ENCODE data around the gene LGR4. TPM values are rescaled to one million over a fixed set of nuclear protein-coding genes. Genes with fewer than 3 reads are reported as not detected.

The LGR4 gene
- total RNA-seq, 4 donors from 2014 or later: 28.7 to 165 (median 120) TPM

DNA sequence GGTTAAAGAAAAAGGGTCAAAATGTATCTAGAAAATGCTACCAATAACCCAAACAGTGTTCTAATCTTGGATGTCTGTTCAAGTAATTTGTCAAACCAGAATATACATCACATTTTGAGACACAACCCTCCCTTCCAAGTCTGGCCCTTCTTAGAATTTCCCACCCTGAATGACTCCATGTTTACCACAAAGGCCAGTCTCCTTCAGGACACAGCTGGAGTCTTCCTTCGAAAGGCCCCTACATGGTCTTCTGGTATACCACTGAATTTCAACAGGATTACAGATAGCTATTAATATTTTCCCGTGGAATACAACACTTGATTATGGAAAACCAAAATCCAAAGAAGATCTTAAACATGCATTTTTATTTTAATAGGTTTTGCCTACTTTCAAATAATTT lies 119.8 kb downstream of the LGR4 start:
- Histone ChIP-seq H3K4me3 (no peak overlapping the region), H3K36me3 (no peaks in the 10 kb centered on the region), H3K27me3 (no peaks in the 10 kb centered on the region), H3K27ac (no peak overlapping the region), H3K4me1 (peaks cover 4 to 40% (median 18%) of the 10 kb centered on the region in 4 donors), H3K9me3 (no peaks in the 10 kb centered on the region)
- WGBS, 2 donors (ENCODE audit: low coverage in 1 of 2): 70 to 95% methylated on average over 1 to 2 of the region's 2 CpGs
- intact Hi-C loops (cut with DNase I; ENCODE audit: low total_unique reads): no loop called here
- TF ChIP-seq EP300 (IDR thresholded peaks at IDR 0.05; ENCODE audit: low read depth) (no peak), POLR2AphosphoS5 (IDR thresholded peaks at IDR 0.05) (no peak), POLR2A (IDR thresholded peaks at IDR 0.05) (no peak)
- TF ChIP-seq, protein P1, sequence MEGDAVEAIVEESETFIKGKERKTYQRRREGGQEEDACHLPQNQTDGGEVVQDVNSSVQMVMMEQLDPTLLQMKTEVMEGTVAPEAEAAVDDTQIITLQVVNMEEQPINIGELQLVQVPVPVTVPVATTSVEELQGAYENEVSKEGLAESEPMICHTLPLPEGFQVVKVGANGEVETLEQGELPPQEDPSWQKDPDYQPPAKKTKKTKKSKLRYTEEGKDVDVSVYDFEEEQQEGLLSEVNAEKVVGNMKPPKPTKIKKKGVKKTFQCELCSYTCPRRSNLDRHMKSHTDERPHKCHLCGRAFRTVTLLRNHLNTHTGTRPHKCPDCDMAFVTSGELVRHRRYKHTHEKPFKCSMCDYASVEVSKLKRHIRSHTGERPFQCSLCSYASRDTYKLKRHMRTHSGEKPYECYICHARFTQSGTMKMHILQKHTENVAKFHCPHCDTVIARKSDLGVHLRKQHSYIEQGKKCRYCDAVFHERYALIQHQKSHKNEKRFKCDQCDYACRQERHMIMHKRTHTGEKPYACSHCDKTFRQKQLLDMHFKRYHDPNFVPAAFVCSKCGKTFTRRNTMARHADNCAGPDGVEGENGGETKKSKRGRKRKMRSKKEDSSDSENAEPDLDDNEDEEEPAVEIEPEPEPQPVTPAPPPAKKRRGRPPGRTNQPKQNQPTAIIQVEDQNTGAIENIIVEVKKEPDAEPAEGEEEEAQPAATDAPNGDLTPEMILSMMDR (IDR thresholded peaks at IDR 0.05): no peak
- in situ Hi-C loops (cut with MboI; ENCODE audit: low pct_ligation_motif_present in 1 of 4, low pct_unique_long_range_greater_than_20kb in 1 of 4, low sequenced_read_pairs in 3 of 4): loop anchor here in 1 of 4 donors (25.0 kb wide), 1 partner anchor 110 kb away; the partner anchor contains the start of gene LGR4
- no peak for DNase-seq

DNA sequence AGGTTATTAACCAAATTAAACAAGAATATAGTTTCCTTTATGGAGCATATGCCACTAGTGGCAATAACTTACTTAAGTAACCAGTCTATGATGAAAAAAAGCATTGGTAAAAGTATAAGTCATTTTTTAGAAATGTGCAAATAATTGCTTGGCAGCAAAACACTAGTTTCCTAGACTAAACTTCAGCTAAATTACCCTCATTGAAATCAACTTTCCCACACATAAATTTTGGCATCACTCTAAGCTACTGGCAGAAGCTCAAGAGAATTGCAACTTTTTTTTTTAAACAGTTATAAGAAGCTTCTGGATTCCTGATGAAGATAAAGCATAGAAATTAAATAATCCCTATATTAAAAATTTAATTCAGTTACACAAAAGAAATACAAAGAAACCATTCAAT lies 122.1 kb downstream of the LGR4 start:
- Histone ChIP-seq H3K36me3 (no peaks in the 10 kb centered on the region), H3K4me3 (no peak overlapping the region), H3K27me3 (no peaks in the 10 kb centered on the region), H3K27ac (no peak overlapping the region), H3K4me1 (peaks cover 8 to 39% (median 18%) of the 10 kb centered on the region in 4 donors), H3K9me3 (no peaks in the 10 kb centered on the region)
- intact Hi-C loops (cut with DNase I; ENCODE audit: low total_unique reads) (no loop called here), in situ Hi-C loops (cut with MboI; ENCODE audit: low pct_ligation_motif_present in 1 of 4, low pct_unique_long_range_greater_than_20kb in 1 of 4, low sequenced_read_pairs in 3 of 4) (loop anchor here in 1 of 4 donors (25.0 kb wide), 1 partner anchor 112 kb away; the partner anchor contains the start of gene LGR4)
- DNase-seq: no peak
- TF ChIP-seq, protein P1 (IDR thresholded peaks at IDR 0.05): no peak
- no peak for TF ChIP-seq POLR2AphosphoS5 (IDR thresholded peaks at IDR 0.05)
- no peak for TF ChIP-seq POLR2A (IDR thresholded peaks at IDR 0.05)
- no peak for TF ChIP-seq EP300 (IDR thresholded peaks at IDR 0.05; ENCODE audit: low read depth)

DNA sequence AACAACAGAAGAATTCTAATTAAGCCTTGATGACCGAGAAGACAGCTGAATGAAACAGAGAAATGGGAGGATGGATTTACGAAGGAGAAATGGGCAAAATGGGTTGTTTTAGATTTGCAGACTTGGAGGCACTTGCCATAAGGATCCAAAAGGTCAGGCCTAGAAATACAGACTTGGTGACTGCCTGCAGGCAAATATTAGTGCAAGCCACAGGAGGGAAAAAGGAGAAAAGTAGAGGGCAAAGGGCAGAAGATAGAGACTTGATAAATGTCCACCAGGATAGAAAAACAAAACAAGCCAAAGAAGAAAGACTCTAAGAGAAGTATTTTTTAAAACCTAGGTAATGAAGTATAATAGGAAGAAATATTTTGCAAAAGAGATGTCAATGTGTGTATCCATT lies 122.7 kb downstream of the LGR4 start:
- no peak for DNase-seq
- intact Hi-C loops (cut with DNase I; ENCODE audit: low total_unique reads): no loop called here
- H3K27me3 ChIP-seq: no peaks in the 10 kb centered on the region
- in situ Hi-C loops (cut with MboI; ENCODE audit: low pct_ligation_motif_present in 1 of 4, low pct_unique_long_range_greater_than_20kb in 1 of 4, low sequenced_read_pairs in 3 of 4): loop anchor here in 1 of 4 donors (25.0 kb wide), 1 partner anchor 112 kb away; the partner anchor contains the start of gene LGR4
- H3K4me3 ChIP-seq: no peak overlapping the region
- peaks cover 8 to 35% (median 17%) of the 10 kb centered on the region in 4 donors for H3K4me1 ChIP-seq
- no peak overlapping the region for H3K27ac ChIP-seq
- no peaks in the 10 kb centered on the region for H3K36me3 ChIP-seq
- 91 to 95% methylated on average over 2 of the region's 2 CpGs for WGBS, 2 donors (ENCODE audit: low coverage in 1 of 2)
- no peaks in the 10 kb centered on the region for H3K9me3 ChIP-seq
- TF ChIP-seq, protein P1 (IDR thresholded peaks at IDR 0.05): no peak
- TF ChIP-seq POLR2A (IDR thresholded peaks at IDR 0.05) (no peak), POLR2AphosphoS5 (IDR thresholded peaks at IDR 0.05) (no peak), EP300 (IDR thresholded peaks at IDR 0.05; ENCODE audit: low read depth) (no peak)

DNA sequence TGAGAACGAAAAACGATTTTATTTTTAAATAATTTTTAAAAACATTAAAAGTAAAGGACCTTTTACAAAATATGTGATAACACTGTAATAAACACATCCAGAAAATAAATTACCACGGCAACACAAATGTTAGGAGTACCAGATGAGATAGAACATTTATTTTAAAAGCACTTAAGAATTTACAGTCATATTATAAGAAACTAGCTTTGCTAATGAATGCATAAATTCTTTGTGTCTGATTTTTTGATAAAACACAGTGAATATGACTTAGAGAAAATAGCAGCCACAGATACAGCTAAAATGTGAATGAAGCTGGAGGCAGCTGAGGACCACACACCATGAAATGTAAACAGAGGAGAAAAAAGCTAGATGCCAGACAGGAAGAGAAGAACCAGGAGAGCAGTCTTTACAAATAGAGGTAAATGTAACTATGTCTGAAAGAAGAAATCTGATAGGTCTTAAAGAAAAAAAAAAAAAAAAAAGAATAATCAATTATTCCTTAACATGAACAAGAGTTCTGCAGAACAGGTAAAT lies 124.2 kb downstream of the LGR4 start:
- intact Hi-C loops (cut with DNase I; ENCODE audit: low total_unique reads): no loop called here

More for the DNA sequence above, 124.2 kb downstream of the LGR4 start:
- Histone ChIP-seq H3K9me3 (no peaks in the 10 kb centered on the region), H3K27ac (no peak overlapping the region), H3K27me3 (no peaks in the 10 kb centered on the region), H3K36me3 (no peaks in the 10 kb centered on the region), H3K4me3 (no peak overlapping the region), H3K4me1 (peaks cover 8 to 27% (median 11%) of the 10 kb centered on the region in 4 donors)
- no peak for DNase-seq
- 19 to 22% methylated on average over 3 of the region's 3 CpGs for WGBS, 2 donors (ENCODE audit: low coverage in 1 of 2)
- TF ChIP-seq, protein P1 (IDR thresholded peaks at IDR 0.05): no peak
- TF ChIP-seq POLR2A (IDR thresholded peaks at IDR 0.05): no peak
- TF ChIP-seq EP300 (IDR thresholded peaks at IDR 0.05; ENCODE audit: low read depth): no peak
- TF ChIP-seq POLR2AphosphoS5 (IDR thresholded peaks at IDR 0.05): no peak
- in situ Hi-C loops (cut with MboI; ENCODE audit: low pct_ligation_motif_present in 1 of 4, low pct_unique_long_range_greater_than_20kb in 1 of 4, low sequenced_read_pairs in 3 of 4): no loop called here
